Calu3 (cell line): ENCODE data around the gene PHYKPL. TPM values are rescaled to one million over a fixed set of nuclear protein-coding genes. Genes with fewer than 3 reads are reported as not detected.

ENCODE experiments used
- BruUV-seq: library from RNA; stranded (reverse); fragments of 400-500 nt; replicated peaks from 2 replicates; lab custom pipeline; 2021; lab: Mats Ljungman, UMichigan
- CTCF ChIA-PET: fragments of 300-600 bp; sonication (Branson Sonifier 250); formaldehyde crosslinking; loops from one replicate; lab custom pipeline; 2022; ENCODE audit warnings: antibody characterized with exemption; lab: Charles Lee
- DNase-seq: peaks from one replicate; pipeline ENCODE4 v3.0.0; 2022
- H3K27ac Mint-ChIP-seq: one replicate; pipeline ENCODE4 v1.8.0; 2022; ENCODE audit warnings: mixed read lengths; ENCODE audit not compliant: unreplicated experiment
- H3K27me3 Mint-ChIP-seq: one replicate; pipeline ENCODE4 v1.8.0; 2022; ENCODE audit warnings: mixed read lengths; ENCODE audit not compliant: unreplicated experiment
- H3K36me3 Mint-ChIP-seq: one replicate; pipeline ENCODE4 v1.8.0; 2022; ENCODE audit warnings: mild to moderate bottlenecking, moderate library complexity, mixed read lengths; ENCODE audit not compliant: insufficient read depth, unreplicated experiment
- H3K4me1 Mint-ChIP-seq: one replicate; pipeline ENCODE4 v1.8.0; 2022; ENCODE audit warnings: mild to moderate bottlenecking, low read depth, mixed read lengths; ENCODE audit not compliant: unreplicated experiment
- H3K4me3 Mint-ChIP-seq: one replicate; pipeline ENCODE4 v1.8.0; 2022; ENCODE audit warnings: mild to moderate bottlenecking, low read depth, moderate library complexity, mixed read lengths; ENCODE audit not compliant: unreplicated experiment
- H3K9me3 Mint-ChIP-seq: one replicate; pipeline ENCODE4 v1.8.0; 2022; ENCODE audit warnings: low read depth, mixed read lengths; ENCODE audit not compliant: unreplicated experiment
- intact Hi-C: fragments of 100-400 bp; cut with micrococcal nuclease; formaldehyde crosslinking; loops from one replicate; pipeline ENCODE4 v1.10.0; 2022; ENCODE audit not compliant: unreplicated experiment
- total RNA-seq: library from RNA; stranded (reverse); gene quantifications from 2 replicates; pipeline ENCODE4 v1.2.3, GENCODE V29; 2022
- TF ChIP-seq, protein P1 (sequence below): fragments of 200-600 bp; IDR thresholded peaks from one replicate; pipeline ENCODE4 v1.8.0; 2022; ENCODE audit warnings: antibody characterized with exemption; ENCODE audit not compliant: unreplicated experiment

The PHYKPL gene
- total RNA-seq, 1 experiment from 2014 or later = 96.7 TPM

DNA sequence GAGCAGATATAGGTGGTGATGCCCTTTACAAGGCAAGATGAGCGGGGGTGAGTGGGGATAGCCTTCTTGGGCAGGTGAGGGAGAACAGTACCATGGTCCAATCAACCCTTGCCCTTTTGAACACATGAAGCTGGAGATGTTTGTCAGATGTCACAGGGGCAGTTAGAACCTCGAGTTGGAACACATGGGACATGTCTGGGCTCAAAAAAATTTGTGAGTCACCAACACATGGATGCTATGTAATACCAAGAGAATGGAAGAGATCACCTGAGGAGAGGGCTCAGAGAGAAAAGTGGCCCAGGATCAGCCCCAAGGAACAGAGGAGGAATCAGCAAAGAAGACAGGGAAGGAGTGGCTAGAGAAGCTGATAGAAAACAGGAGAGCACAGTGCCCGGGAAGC lies 4.7 kb downstream of the PHYKPL start:
- peaks cover 75% of the 10 kb centered on the region for H3K36me3 Mint-ChIP-seq
- H3K4me3 Mint-ChIP-seq = no peak overlapping the region
- H3K4me1 Mint-ChIP-seq = peaks cover 29% of the 10 kb centered on the region
- H3K9me3 Mint-ChIP-seq = peaks cover 6% of the 10 kb centered on the region
- no peak overlapping the region for H3K27ac Mint-ChIP-seq
- TF ChIP-seq, protein P1, sequence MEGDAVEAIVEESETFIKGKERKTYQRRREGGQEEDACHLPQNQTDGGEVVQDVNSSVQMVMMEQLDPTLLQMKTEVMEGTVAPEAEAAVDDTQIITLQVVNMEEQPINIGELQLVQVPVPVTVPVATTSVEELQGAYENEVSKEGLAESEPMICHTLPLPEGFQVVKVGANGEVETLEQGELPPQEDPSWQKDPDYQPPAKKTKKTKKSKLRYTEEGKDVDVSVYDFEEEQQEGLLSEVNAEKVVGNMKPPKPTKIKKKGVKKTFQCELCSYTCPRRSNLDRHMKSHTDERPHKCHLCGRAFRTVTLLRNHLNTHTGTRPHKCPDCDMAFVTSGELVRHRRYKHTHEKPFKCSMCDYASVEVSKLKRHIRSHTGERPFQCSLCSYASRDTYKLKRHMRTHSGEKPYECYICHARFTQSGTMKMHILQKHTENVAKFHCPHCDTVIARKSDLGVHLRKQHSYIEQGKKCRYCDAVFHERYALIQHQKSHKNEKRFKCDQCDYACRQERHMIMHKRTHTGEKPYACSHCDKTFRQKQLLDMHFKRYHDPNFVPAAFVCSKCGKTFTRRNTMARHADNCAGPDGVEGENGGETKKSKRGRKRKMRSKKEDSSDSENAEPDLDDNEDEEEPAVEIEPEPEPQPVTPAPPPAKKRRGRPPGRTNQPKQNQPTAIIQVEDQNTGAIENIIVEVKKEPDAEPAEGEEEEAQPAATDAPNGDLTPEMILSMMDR = no peak
- CTCF ChIA-PET = interaction anchor here (1.0 kb wide), 1 partner anchor 11 kb away, joined by 3 read pairs; no protein-coding TSS in a partner anchor
- BruUV-seq = no TSS peak
- DNase-seq = no peak
- intact Hi-C loops = no loop called here
- no peaks in the 10 kb centered on the region for H3K27me3 Mint-ChIP-seq

DNA sequence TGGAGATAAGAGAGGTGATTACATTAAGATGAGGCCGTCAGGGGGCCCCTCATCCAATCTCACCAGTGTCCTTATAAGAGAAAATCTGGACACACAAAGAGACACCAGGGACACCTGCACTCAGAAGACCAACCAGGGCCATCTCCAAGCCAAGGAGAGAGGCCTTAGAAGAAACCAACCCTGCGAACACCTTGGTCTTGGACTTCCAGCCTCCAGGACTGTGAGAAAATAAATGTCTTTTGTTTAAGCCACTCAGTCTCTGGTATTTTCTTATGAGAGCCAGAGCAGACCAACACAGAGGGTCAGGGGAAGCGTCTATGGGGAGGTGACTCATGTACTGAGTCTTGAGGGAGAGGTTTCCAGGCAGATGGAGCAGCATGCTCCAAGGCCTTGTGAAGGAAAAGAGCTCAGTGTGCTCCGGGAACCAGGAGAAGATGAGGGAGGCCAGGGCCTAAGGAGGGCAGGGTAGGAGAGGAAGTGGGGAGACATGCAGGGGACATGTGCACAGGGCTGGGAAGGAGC lies 5.4 kb downstream of the PHYKPL start:
- Mint-ChIP-seq H3K9me3 (peaks cover 6% of the 10 kb centered on the region), H3K36me3 (peaks cover 78% of the 10 kb centered on the region), H3K4me1 (peaks cover 29% of the 10 kb centered on the region), H3K4me3 (no peak overlapping the region), H3K27ac (no peak overlapping the region), H3K27me3 (no peaks in the 10 kb centered on the region)
- intact Hi-C loops = no loop called here
- DNase-seq = no peak
- TF ChIP-seq, protein P1 = no peak
- CTCF ChIA-PET = interaction anchor here (1.0 to 1.7 kb wide), 2 partner anchors 11 to 20 kb away, joined by 3 read pairs; no protein-coding TSS in a partner anchor
- no TSS peak for BruUV-seq

DNA sequence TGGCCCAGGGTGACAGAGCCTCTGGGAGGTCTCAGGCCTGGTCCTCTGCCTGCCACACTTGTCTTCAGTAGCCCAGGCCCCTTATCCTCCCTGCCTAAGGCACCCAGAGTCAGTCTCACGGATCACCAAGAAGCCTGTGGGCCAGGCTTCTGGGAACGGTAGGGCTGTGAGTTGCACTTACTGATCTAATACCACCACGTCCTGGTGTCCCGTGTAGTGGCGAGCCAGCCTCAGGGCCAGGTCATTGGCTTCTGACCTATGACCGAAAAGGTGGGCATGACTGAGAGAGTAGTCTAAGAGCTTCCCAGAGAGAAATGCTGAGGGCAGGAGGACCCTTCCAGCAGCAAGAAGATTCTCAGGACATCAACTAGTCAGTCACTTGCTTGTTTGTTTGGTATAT lies 7.4 kb downstream of the PHYKPL start:
- intact Hi-C loops = no loop called here
- Mint-ChIP-seq H3K27ac (no peak overlapping the region), H3K4me3 (no peak overlapping the region), H3K9me3 (peaks cover 6% of the 10 kb centered on the region), H3K36me3 (peaks cover 78% of the 10 kb centered on the region), H3K27me3 (no peaks in the 10 kb centered on the region), H3K4me1 (peaks cover 17% of the 10 kb centered on the region)
- CTCF ChIA-PET = no interaction called here
- TF ChIP-seq, protein P1 = no peak
- no peak for DNase-seq
- BruUV-seq = no TSS peak

DNA sequence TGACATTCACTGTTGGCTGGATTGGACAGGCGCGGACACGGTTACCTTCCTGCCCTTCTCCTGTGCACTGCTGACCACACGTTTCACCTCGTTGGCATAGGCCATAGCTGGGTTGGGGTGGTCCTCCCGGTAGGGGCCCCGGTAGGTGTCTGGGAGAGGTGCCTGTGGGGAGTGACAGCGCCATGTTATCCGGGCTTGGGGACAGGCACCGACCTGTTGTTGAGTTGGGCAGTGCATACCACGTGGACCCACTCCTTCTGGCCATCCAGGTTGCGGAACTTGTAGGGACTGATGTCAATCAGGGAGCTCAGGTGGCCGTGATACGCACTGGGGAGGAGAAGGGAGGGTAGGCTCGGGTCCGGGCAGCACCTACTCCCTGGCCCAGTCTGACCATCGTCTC lies 8.2 kb downstream of the PHYKPL start:
- Mint-ChIP-seq H3K36me3 (peaks cover 75% of the 10 kb centered on the region), H3K4me1 (peaks cover 17% of the 10 kb centered on the region), H3K27ac (peak overlapping the region; percentile 7), H3K27me3 (no peaks in the 10 kb centered on the region), H3K9me3 (peaks cover 6% of the 10 kb centered on the region), H3K4me3 (no peak overlapping the region)
- TF ChIP-seq, protein P1 = no peak
- CTCF ChIA-PET = no interaction called here
- intact Hi-C loops = no loop called here
- DNase-seq = no peak
- no TSS peak for BruUV-seq
